ENCODE data around the gene FAP. TPM values are rescaled to one million over a fixed set of nuclear protein-coding genes. Genes with fewer than 3 reads are reported as not detected.

Gene FAP
- total and polyA plus RNA-seq, 9 of the 15 experiments (the other 6 are each of a cell fraction or from before 2014, with no cell fraction given), result not detected

DNA sequence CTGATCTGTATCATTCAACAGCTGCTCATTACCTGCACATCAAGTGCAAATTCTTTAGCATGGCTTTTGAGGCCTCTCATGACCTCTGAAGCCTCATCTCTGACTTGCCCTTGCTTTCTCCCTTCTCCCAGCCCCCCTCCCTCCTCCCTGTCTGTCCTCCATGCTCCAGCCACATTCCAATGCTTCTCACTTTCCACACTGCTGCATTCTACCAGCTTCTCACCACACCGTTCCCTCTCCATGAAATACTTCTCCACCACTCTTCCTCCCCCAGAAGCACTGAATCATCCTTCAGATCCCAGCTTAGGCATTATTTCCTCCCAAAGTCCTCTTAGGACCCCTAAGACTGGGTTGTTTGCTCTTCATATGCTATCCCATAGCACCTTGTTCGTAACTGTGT, 118.1 kb downstream of the FAP start (continued):
- TF ChIP-seq, protein P1, sequence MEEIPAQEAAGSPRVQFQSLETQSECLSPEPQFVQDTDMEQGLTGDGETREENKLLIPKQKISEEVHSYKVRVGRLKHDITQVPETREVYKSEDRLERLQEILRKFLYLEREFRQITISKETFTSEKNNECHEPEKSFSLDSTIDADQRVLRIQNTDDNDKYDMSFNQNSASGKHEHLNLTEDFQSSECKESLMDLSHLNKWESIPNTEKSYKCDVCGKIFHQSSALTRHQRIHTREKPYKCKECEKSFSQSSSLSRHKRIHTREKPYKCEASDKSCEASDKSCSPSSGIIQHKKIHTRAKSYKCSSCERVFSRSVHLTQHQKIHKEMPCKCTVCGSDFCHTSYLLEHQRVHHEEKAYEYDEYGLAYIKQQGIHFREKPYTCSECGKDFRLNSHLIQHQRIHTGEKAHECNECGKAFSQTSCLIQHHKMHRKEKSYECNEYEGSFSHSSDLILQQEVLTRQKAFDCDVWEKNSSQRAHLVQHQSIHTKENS (CRISPR knock-in tag; IDR thresholded peaks at IDR 0.05), result no peak
- TF ChIP-seq TARDBP (IDR thresholded peaks at IDR 0.05) (no peak), ZNF695 (CRISPR knock-in tag; IDR thresholded peaks at IDR 0.05) (no peak), ZKSCAN8 (CRISPR knock-in tag; IDR thresholded peaks at IDR 0.05) (no peak), CBX8 (IDR thresholded peaks at IDR 0.05; ENCODE audit: borderline replicate concordance, extremely low read depth, low read depth, low read length, poor library complexity, severe bottlenecking) (no peak), TCF3 (CRISPR knock-in tag; IDR thresholded peaks at IDR 0.05) (no peak), RHOXF2B (CRISPR knock-in tag; conservative IDR thresholded peaks at IDR 0.05) (no peak), MTA1 (IDR thresholded peaks at IDR 0.05; ENCODE audit: borderline replicate concordance) (no peak), PHF8 (IDR thresholded peaks at IDR 0.05; ENCODE audit: borderline replicate concordance, low read length) (no peak), FIP1L1 (IDR thresholded peaks at IDR 0.05; ENCODE audit: low read depth, low read length, poor library complexity, severe bottlenecking) (no peak)
- TF ChIP-seq, protein P2, sequence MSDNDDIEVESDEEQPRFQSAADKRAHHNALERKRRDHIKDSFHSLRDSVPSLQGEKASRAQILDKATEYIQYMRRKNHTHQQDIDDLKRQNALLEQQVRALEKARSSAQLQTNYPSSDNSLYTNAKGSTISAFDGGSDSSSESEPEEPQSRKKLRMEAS (CRISPR knock-in tag; IDR thresholded peaks at IDR 0.05), result no peak

Measured in K562 (cell line).